ENCODE data around the gene ASIC3. TPM values are rescaled to one million over a fixed set of nuclear protein-coding genes. Genes with fewer than 3 reads are reported as not detected.

Gene ASIC3
- total RNA-seq, 3 donors from 2014 or later = 1.2 to 6.5 (median 3.4) TPM

DNA sequence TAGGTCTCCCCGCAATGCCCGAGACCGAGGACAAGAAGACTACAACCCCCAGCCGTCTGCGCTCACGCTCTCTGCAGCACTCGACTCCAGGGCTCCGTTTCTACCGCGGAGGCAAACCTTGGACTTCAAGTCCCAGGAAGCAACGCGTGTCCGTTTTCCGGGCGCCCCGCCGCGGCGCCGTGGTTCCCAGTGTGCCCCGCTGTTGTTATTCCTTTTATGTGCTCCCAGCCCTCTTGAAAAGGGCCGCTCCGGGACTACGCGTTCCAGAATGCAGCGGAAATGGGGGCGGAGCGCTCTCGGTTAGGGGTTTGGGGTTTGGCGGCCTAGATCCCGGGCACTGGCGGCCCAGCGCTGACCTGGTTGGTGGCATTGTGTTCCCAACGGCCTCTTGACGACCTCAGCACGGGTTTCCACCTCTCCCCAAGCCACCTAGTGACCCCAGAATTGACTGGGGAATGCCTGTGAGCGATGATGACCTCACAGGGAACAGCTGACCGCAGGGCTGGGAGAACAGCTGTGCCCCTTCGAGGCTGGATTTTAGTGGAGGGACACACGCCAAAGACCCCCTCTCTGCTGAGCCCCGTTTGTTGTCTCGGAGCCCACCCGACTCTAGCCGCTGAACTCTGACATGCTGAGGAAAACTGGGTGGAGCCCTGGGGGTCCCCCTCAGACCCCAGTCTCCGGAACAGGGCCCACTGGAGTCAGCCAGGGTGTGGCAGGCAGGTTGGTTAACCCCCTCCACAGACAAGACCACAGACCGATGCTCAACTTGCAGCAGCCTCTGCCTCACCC lies 9.9 kb downstream of the ASIC3 start:
- Histone ChIP-seq H3K4me3 (peak overlapping the region; percentile 36), H3K4me1 (ENCODE audit: low read depth) (peaks cover 36% of the 10 kb centered on the region), H3K9me3 (no peaks in the 10 kb centered on the region), H3K36me3 (ENCODE audit: low read depth) (no peaks in the 10 kb centered on the region)
- DNase-seq (peak; percentile 97 to 99 (median 98)), ATAC-seq (peak; percentile 82)
- TF ChIP-seq CTCF (IDR thresholded peaks at IDR 0.05) = no peak
- intact Hi-C loops (cut with DNase I, micrococcal nuclease) = no loop called here

DNA sequence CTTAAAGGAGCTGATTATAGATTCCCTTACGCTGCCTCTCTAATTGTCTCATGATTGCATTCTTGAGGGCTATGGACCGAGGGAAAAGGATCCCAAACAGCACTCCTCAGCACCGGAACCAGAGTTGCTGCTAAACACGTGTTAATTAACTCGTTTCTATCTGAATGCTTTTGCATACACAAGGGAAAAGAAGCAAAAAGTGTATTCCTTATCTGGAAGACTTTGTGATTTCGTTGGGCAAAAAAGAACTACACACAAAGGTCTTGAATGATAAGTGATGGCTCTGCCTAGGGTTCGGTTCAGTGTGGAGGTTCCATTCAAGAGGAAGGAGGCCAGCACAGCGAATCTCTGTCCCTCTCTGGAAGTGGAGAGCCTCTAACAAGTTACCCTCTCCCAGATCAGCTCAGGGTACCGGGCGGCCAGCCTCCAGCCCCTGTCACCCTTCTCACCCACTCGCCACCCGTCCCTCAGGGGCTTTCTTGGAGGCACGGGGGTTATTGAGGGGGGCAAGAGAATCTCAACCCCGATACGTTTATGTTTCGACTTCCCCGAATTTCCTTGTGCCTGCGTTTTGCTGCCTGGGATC lies 10.5 kb downstream of the ASIC3 start:
- no peaks in the 10 kb centered on the region for H3K9me3 ChIP-seq
- H3K4me3 ChIP-seq = peak overlapping the region; percentile 50
- intact Hi-C loops (cut with DNase I, micrococcal nuclease) = no loop called here
- peaks cover 36% of the 10 kb centered on the region for H3K4me1 ChIP-seq (ENCODE audit: low read depth)
- TF ChIP-seq CTCF (IDR thresholded peaks at IDR 0.05) = no peak
- DNase-seq = peak in 1 of 3 donors; percentile 38
- ATAC-seq = no peak
- no peaks in the 10 kb centered on the region for H3K36me3 ChIP-seq (ENCODE audit: low read depth)

DNA sequence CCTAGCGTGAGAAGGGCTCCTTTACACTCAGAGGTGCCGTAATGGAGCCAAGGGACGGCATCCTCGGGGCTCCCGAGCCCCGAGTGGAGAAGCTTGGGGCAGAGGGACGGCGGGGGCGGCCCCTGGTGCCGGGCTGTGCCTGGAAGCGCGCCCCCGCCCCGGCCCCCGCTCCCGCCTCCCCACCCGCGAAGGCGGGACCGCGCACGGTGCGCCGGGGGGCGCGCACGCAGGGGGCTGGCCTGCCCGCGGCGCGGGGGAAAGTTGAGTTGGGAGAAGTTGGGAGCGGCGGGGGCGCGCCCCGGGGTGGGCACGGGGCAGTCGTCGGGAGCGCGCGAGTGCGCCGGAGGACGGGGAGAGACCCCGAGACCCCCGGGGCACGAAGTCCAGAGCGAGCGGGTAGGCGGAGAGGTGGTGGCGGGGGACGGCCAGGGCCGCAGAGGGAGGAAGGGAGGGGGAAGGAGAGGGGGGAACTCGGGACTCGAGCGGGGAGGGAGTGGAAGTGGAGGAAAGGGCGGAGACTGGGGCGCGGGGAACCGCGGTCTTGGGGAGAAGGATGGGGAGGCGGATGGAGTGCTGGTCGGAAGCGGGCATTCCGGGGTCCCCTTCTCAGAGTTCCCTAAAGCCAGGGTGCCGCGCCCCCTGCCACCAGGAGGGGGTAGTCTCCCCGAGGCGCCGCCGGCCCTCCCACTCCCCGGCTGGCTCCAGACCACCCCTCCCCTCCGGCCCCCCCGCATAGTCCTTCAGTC lies 11.2 kb downstream of the ASIC3 start, which contains the start of gene SLC4A2:
Gene SLC4A2, plus strand, starts transcription at position 223 of the 746 bp plus-strand sequence. CDS start 2,399 bp downstream, outside the sequence.
- peak; percentile 63 for ATAC-seq
- intact Hi-C loops (cut with DNase I, micrococcal nuclease) = no loop called here
- Histone ChIP-seq H3K4me1 (ENCODE audit: low read depth) (peaks cover 36% of the 10 kb centered on the region), H3K9me3 (no peaks in the 10 kb centered on the region), H3K4me3 (peak within 1 kb of the TSS; percentile 50), H3K36me3 (ENCODE audit: low read depth) (no peaks in the 10 kb centered on the region)
- peak; percentile 86 to 91 (median 90) for DNase-seq
- TF ChIP-seq CTCF (IDR thresholded peaks at IDR 0.05) = peak; percentile 26

- DNase-seq = no peak
- no peak for TF ChIP-seq CTCF (IDR thresholded peaks at IDR 0.05)
- H3K4me3 ChIP-seq = peak overlapping the region; percentile 50
- H3K9me3 ChIP-seq = no peaks in the 10 kb centered on the region
- H3K4me1 ChIP-seq (ENCODE audit: low read depth) = peaks cover 36% of the 10 kb centered on the region
- no peaks in the 10 kb centered on the region for H3K36me3 ChIP-seq (ENCODE audit: low read depth)
- intact Hi-C loops (cut with DNase I, micrococcal nuclease) = no loop called here
- ATAC-seq = no peak
Observed at GRCh38 chr7:151060113-151060415, 11.7 kb downstream of the ASIC3 start.

DNA sequence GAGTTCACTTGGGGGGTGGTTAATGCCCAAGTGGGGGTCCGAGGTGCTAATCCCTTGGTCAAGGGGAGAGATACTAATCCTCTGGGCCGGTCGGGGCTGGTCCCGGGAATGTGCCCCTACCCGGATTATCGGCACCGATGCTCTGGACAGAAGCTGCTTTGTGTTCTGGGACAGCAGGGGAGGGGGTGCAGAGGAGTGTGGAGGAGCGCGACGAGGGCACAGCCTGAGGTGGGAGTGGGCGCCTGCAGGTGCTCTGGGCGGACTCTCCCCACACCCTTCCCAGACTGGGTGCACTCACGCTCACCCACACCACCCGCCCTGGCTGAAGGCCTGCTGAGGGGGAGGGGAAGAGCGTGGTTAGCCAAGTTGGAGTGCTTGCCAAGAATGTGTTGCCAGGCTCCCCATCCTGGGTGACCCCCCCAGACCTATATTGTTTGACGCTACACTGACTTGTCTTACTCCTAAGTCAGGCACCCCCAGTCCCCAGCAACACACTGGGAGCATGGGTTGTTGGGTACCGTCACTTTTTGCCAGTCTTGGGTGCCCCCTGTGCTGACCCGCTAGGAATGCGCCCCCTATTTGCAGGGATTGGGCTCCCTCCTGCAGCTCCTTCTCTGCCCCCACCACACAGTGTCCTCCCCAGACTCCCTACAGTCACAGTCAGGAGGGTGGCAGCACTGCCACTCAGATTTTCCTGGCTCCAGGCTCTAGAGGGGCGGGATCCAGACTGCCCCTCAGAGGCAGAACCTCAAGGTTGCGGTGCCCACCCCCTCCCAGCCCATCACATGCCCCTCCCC lies 12.3 kb downstream of the ASIC3 start:
- DNase-seq (peak in 2 of 3 donors; percentile 50 to 70), ATAC-seq (no peak)
- no peaks in the 10 kb centered on the region for H3K36me3 ChIP-seq (ENCODE audit: low read depth)
- H3K4me3 ChIP-seq = peak overlapping the region; percentile 50
- H3K4me1 ChIP-seq (ENCODE audit: low read depth) = peaks cover 36% of the 10 kb centered on the region
- TF ChIP-seq CTCF (IDR thresholded peaks at IDR 0.05) = no peak
- no peaks in the 10 kb centered on the region for H3K9me3 ChIP-seq
- intact Hi-C loops (cut with DNase I, micrococcal nuclease) = no loop called here

Data from mucosa of descending colon (tissue), 3 donors.